Fibroblast of pulmonary artery (primary cell): Measurements from ENCODE around the gene GLB1L2.

Experiments
- DNase-seq: peaks from one replicate; pipeline ENCODE4 v3.0.0-alpha.2; 2010; ENCODE audit warnings: low read depth
- H3K4me3 ChIP-seq: replicated peaks from 2 replicates; pipeline ENCODE4 v1.5.1; 2011; ENCODE audit warnings: low read depth, mild to moderate bottlenecking, control low read depth, low read length, moderate library complexity
- CTCF ChIP-seq: IDR thresholded peaks from 2 replicates; pipeline ENCODE4 v1.5.1; 2011; ENCODE audit warnings: mild to moderate bottlenecking, control low read depth, low read length, inconsistent platforms; ENCODE audit errors: missing control alignments

Gene GLB1L2

GRCh38 chr11:134355656-134356055, 23.9 kb downstream of the GLB1L2 start:
- DNase-seq: no peak
- no peak for TF ChIP-seq CTCF
- H3K4me3 ChIP-seq: no peak overlapping the region

- no peak for DNase-seq
- no peak overlapping the region for H3K4me3 ChIP-seq
- TF ChIP-seq CTCF: no peak
Observed at GRCh38 chr11:134356656-134357544, 25.1 kb downstream of the GLB1L2 start.

GRCh38 chr11:134357545-134357839, 25.7 kb downstream of the GLB1L2 start:
- no peak for DNase-seq
- no peak for TF ChIP-seq CTCF
- no peak overlapping the region for H3K4me3 ChIP-seq

GRCh38 chr11:134358165-134358855, 26.5 kb downstream of the GLB1L2 start:
- DNase-seq: no peak
- no peak overlapping the region for H3K4me3 ChIP-seq
- TF ChIP-seq CTCF: no peak

GRCh38 chr11:134358856-134359490, 27.2 kb downstream of the GLB1L2 start:
- H3K4me3 ChIP-seq: no peak overlapping the region

GRCh38 chr11:134359646-134360045, 27.9 kb downstream of the GLB1L2 start:
- DNase-seq: no peak
- H3K4me3 ChIP-seq: no peak overlapping the region
- no peak for TF ChIP-seq CTCF

More at GRCh38 chr11:134358856-134359490, 27.2 kb downstream of the GLB1L2 start:
- no peak for DNase-seq
- no peak for TF ChIP-seq CTCF
